ENCODE data around the gene SPTBN1. TPM values are rescaled to one million over a fixed set of nuclear protein-coding genes. Genes with fewer than 3 reads are reported as not detected.

SPTBN1 gene
- total RNA-seq, 2 experiments from 2014 or later = 132 to 183 TPM

GRCh38 chr2:54446122-54446521 lies 10.0 kb upstream of the SPTBN1 start:
- CTCF ChIA-PET (ENCODE audit: unreplicated experiment) = interaction anchor here (1.1 kb wide), 1 partner anchor 11 kb away, joined by 3 read pairs; no protein-coding TSS in a partner anchor

GRCh38 chr2:54446625-54447024 lies 9.5 kb upstream of the SPTBN1 start:
- Histone ChIP-seq H3K4me2 (ENCODE audit: low read length) (no peak overlapping the region), H3K9me3 (ENCODE audit: low read length) (no peaks in the 10 kb centered on the region), H3K4me3 (ENCODE audit: low read depth, low read length, poor library complexity, severe bottlenecking) (no peak overlapping the region), H4K20me1 (ENCODE audit: insufficient read depth, low read length) (no peaks in the 10 kb centered on the region), H3K4me1 (ENCODE audit: insufficient read depth, low read length, poor library complexity, severe bottlenecking) (no peaks in the 10 kb centered on the region), H3K36me3 (ENCODE audit: insufficient read depth, low read length) (no peaks in the 10 kb centered on the region), H3K27ac (ENCODE audit: low read depth, low read length, poor library complexity, severe bottlenecking) (no peak overlapping the region), H3K9me2 (ENCODE audit: insufficient read depth, low read length) (no peaks in the 10 kb centered on the region), H3K79me2 (ENCODE audit: insufficient read depth, low read depth, low read length) (no peaks in the 10 kb centered on the region), H2AFZ (ENCODE audit: low read length) (no peak overlapping the region)
- ChIA-PET POLR2A (interaction anchor here (0.9 to 1.4 kb wide), 3 partner anchors 10 to 45 kb away, joined by 3 to 4 read pairs (median 3); no protein-coding TSS in a partner anchor), CTCF (ENCODE audit: unreplicated experiment) (interaction anchor here (1.1 kb wide), 1 partner anchor 11 kb away, joined by 3 read pairs; no protein-coding TSS in a partner anchor)
- TF ChIP-seq EZH2phosphoT487 (IDR thresholded peaks at IDR 0.05; ENCODE audit: borderline replicate concordance, low read depth, low read length) = no peak
- TF ChIP-seq CTCF (conservative IDR thresholded peaks at IDR 0.05; ENCODE audit: low read length) = no peak
- intact Hi-C loops (cut with micrococcal nuclease; ENCODE audit: unreplicated experiment) = no loop called here
- no peak for DNase-seq (ENCODE audit: low spot score)
- no TSS peak for BruUV-seq (replicated peaks)

More at GRCh38 chr2:54446122-54446521, 10.0 kb upstream of the SPTBN1 start:
- Histone ChIP-seq H3K4me2 (ENCODE audit: low read length) (no peak overlapping the region), H3K9me2 (ENCODE audit: insufficient read depth, low read length) (no peaks in the 10 kb centered on the region), H4K20me1 (ENCODE audit: insufficient read depth, low read length) (no peaks in the 10 kb centered on the region), H3K79me2 (ENCODE audit: insufficient read depth, low read depth, low read length) (no peaks in the 10 kb centered on the region), H3K4me3 (ENCODE audit: low read depth, low read length, poor library complexity, severe bottlenecking) (no peak overlapping the region), H2AFZ (ENCODE audit: low read length) (no peak overlapping the region), H3K9me3 (ENCODE audit: low read length) (no peaks in the 10 kb centered on the region), H3K36me3 (ENCODE audit: insufficient read depth, low read length) (no peaks in the 10 kb centered on the region), H3K27ac (ENCODE audit: low read depth, low read length, poor library complexity, severe bottlenecking) (no peak overlapping the region), H3K4me1 (ENCODE audit: insufficient read depth, low read length, poor library complexity, severe bottlenecking) (no peaks in the 10 kb centered on the region)
- no peak for DNase-seq (ENCODE audit: low spot score)
- POLR2A ChIA-PET = interaction anchor here (0.7 to 1.4 kb wide), 4 partner anchors 9 to 45 kb away, joined by 3 to 4 read pairs (median 3); no protein-coding TSS in a partner anchor
- intact Hi-C loops (cut with micrococcal nuclease; ENCODE audit: unreplicated experiment) = no loop called here
- no peak for TF ChIP-seq CTCF (conservative IDR thresholded peaks at IDR 0.05; ENCODE audit: low read length)
- TF ChIP-seq EZH2phosphoT487 (IDR thresholded peaks at IDR 0.05; ENCODE audit: borderline replicate concordance, low read depth, low read length) = no peak
- no TSS peak for BruUV-seq (replicated peaks)

- H3K4me1 ChIP-seq (ENCODE audit: insufficient read depth, low read length, poor library complexity, severe bottlenecking) = peaks cover 15% of the 10 kb centered on the region
- H3K79me2 ChIP-seq (ENCODE audit: insufficient read depth, low read depth, low read length) = no peaks in the 10 kb centered on the region
- H3K9me2 ChIP-seq (ENCODE audit: insufficient read depth, low read length) = no peaks in the 10 kb centered on the region
- H3K27ac ChIP-seq (ENCODE audit: low read depth, low read length, poor library complexity, severe bottlenecking) = no peak overlapping the region
- no TSS peak for BruUV-seq (replicated peaks)
- H3K4me2 ChIP-seq (ENCODE audit: low read length) = peak overlapping the region; percentile 91; the same call in 1 of the 2 replicates
- TF ChIP-seq CTCF (conservative IDR thresholded peaks at IDR 0.05; ENCODE audit: low read length) = peak; percentile 24; the same call in 1 of the 2 replicates
- no peak for TF ChIP-seq EZH2phosphoT487 (IDR thresholded peaks at IDR 0.05; ENCODE audit: borderline replicate concordance, low read depth, low read length)
- H4K20me1 ChIP-seq (ENCODE audit: insufficient read depth, low read length) = no peaks in the 10 kb centered on the region
- no peak overlapping the region for H3K4me3 ChIP-seq (ENCODE audit: low read depth, low read length, poor library complexity, severe bottlenecking)
- H3K36me3 ChIP-seq (ENCODE audit: insufficient read depth, low read length) = no peaks in the 10 kb centered on the region
- peak overlapping the region; percentile 51; the same call in 1 of the 2 replicates for H2AFZ ChIP-seq (ENCODE audit: low read length)
- H3K9me3 ChIP-seq (ENCODE audit: low read length) = no peaks in the 10 kb centered on the region
- POLR2A ChIA-PET = interaction anchor here (0.6 kb wide), 1 partner anchor 27 kb away, joined by 4 read pairs; no protein-coding TSS in a partner anchor
- intact Hi-C loops (cut with micrococcal nuclease; ENCODE audit: unreplicated experiment) = no loop called here
- CTCF ChIA-PET (ENCODE audit: unreplicated experiment) = no interaction called here
- DNase-seq (ENCODE audit: low spot score) = peak; percentile 16
Observed at GRCh38 chr2:54454548-54455130, 1.5 kb upstream of the SPTBN1 start.

Measured in OCI-LY7 (cell line).